ENCODE data around the gene ANKRD60. TPM values are rescaled to one million over a fixed set of nuclear protein-coding genes. Genes with fewer than 3 reads are reported as not detected.

Gene ANKRD60
- total RNA-seq, 4 donors from 2014 or later: not detected

- peak overlapping the region in 3 of 4 donors; percentile 20 to 38 (median 26) for H3K4me3 ChIP-seq
- peaks cover 0 to 59% (median 20%) of the 10 kb centered on the region in 4 donors for H3K4me1 ChIP-seq
- H3K36me3 ChIP-seq: no peaks in the 10 kb centered on the region
- no peak for DNase-seq (ENCODE audit: low spot score in 2 of 2)
- peaks cover 0 to 7% (median 1%) of the 10 kb centered on the region in 4 donors for H3K9me3 ChIP-seq
- H3K27ac ChIP-seq: peak overlapping the region; percentile 12 to 93 (median 19)
- 44 to 45% methylated on average over 9 of the region's 9 CpGs for WGBS, 2 donors
- H3K27me3 ChIP-seq: no peaks in the 10 kb centered on the region
- TF ChIP-seq POLR2A (IDR thresholded peaks at IDR 0.05): no peak
These were observed 49.4 kb downstream of the ANKRD60 start for GRCh38 chr20:58179083-58179431.

GRCh38 chr20:58177799-58178198, 50.7 kb downstream of the ANKRD60 start:
- TF ChIP-seq CTCF (IDR thresholded peaks at IDR 0.05) (no peak), POLR2A (IDR thresholded peaks at IDR 0.05) (no peak), EP300 (IDR thresholded peaks at IDR 0.05) (no peak)
- Histone ChIP-seq H3K27me3 (no peaks in the 10 kb centered on the region), H3K27ac (peak overlapping the region in 2 of 4 donors; percentile 12 to 93), H3K36me3 (no peaks in the 10 kb centered on the region), H3K4me1 (peaks cover 0 to 70% (median 24%) of the 10 kb centered on the region in 4 donors), H3K9me3 (no peaks in the 10 kb centered on the region), H3K4me3 (no peak overlapping the region)
- WGBS, 2 donors: 85 to 86% methylated on average over 10 of the region's 10 CpGs
- no peak for DNase-seq (ENCODE audit: low spot score in 2 of 2)

- WGBS, 2 donors: 93 to 96% methylated on average over 3 to 4 of the region's 5 CpGs
- Histone ChIP-seq H3K9me3 (no peaks in the 10 kb centered on the region), H3K4me3 (no peak overlapping the region), H3K36me3 (no peaks in the 10 kb centered on the region), H3K4me1 (peaks cover 0 to 70% (median 24%) of the 10 kb centered on the region in 4 donors), H3K27ac (peak overlapping the region; percentile 72 to 93 (median 80)), H3K27me3 (no peaks in the 10 kb centered on the region)
- TF ChIP-seq EP300 (IDR thresholded peaks at IDR 0.05) (no peak), CTCF (IDR thresholded peaks at IDR 0.05) (no peak), POLR2A (IDR thresholded peaks at IDR 0.05) (no peak)
- no peak for DNase-seq (ENCODE audit: low spot score in 2 of 2)
These were observed 52.6 kb downstream of the ANKRD60 start for GRCh38 chr20:58175836-58176235.

- Histone ChIP-seq H3K4me1 (peaks cover 0 to 70% (median 24%) of the 10 kb centered on the region in 4 donors), H3K27me3 (no peaks in the 10 kb centered on the region), H3K4me3 (peak overlapping the region in 1 of 4 donors; percentile 43), H3K9me3 (no peaks in the 10 kb centered on the region), H3K36me3 (no peaks in the 10 kb centered on the region), H3K27ac (peak overlapping the region; percentile 72 to 93 (median 80))
- DNase-seq (ENCODE audit: low spot score in 2 of 2): no peak
- TF ChIP-seq CTCF (IDR thresholded peaks at IDR 0.05) (peak in 1 of 5 experiments; percentile 22), EP300 (IDR thresholded peaks at IDR 0.05) (no peak), POLR2A (IDR thresholded peaks at IDR 0.05) (no peak)
- WGBS, 2 donors: 63 to 68% methylated on average over 9 of the region's 9 CpGs
These were observed 53.0 kb downstream of the ANKRD60 start for GRCh38 chr20:58175425-58175824.

- WGBS, 2 donors: 11 to 28% methylated on average over 10 of the region's 10 CpGs
- H3K9me3 ChIP-seq: no peaks in the 10 kb centered on the region
- no peaks in the 10 kb centered on the region for H3K36me3 ChIP-seq
- peak overlapping the region; percentile 5 to 43 (median 15) for H3K4me3 ChIP-seq
- TF ChIP-seq POLR2A (IDR thresholded peaks at IDR 0.05) (peak in 1 of 2 donors; percentile 53), CTCF (IDR thresholded peaks at IDR 0.05) (no peak), EP300 (IDR thresholded peaks at IDR 0.05) (peak in 1 of 2 donors; percentile 64)
- no peaks in the 10 kb centered on the region for H3K27me3 ChIP-seq
- H3K27ac ChIP-seq: peak overlapping the region; percentile 72 to 93 (median 80)
- peaks cover 0 to 68% (median 23%) of the 10 kb centered on the region in 4 donors for H3K4me1 ChIP-seq
- peak; percentile 74 to 85 for DNase-seq (ENCODE audit: low spot score in 2 of 2)
These were observed 53.7 kb downstream of the ANKRD60 start for GRCh38 chr20:58174708-58175280.
